Measurements from ENCODE around the gene INPPL1.

GRCh38 chr11:72179804-72180396 lies 44.7 kb upstream of the INPPL1 start:
- no peak for TF ChIP-seq POLR2A (IDR thresholded peaks at IDR 0.05)
- TF ChIP-seq CTCF (IDR thresholded peaks at IDR 0.05), result no peak
- TF ChIP-seq EP300 (IDR thresholded peaks at IDR 0.05), result no peak

All from gastroesophageal sphincter (tissue), 3 donors.